HL-60 (cell line): ENCODE measurements around the gene UPK1B.

ENCODE experiments used
- DNase-seq, 2 experiments: peaks; one replicate each; pipeline ENCODE4 v3.0.0-alpha.2; 2010 to 2020; ENCODE audit warnings: low read depth in 1 of 2, low spot score in 1 of 2
- H3K27ac ChIP-seq: fragments of 250-450 bp; sonication (Bioruptor Pico); replicated peaks from 2 replicates; pipeline ENCODE4 v1.5.1; 2020; ENCODE audit warnings: mild to moderate bottlenecking, moderate library complexity
- H3K27me3 ChIP-seq: fragments of 250-450 bp; sonication (Bioruptor Pico); 2 replicates; pipeline ENCODE4 v1.5.1; 2021; ENCODE audit warnings: mild to moderate bottlenecking, moderate library complexity; ENCODE audit not compliant: insufficient read depth, poor library complexity, severe bottlenecking
- H3K4me3 ChIP-seq: replicated peaks from 2 replicates; pipeline ENCODE4 v1.5.1; 2011; ENCODE audit warnings: mild to moderate bottlenecking, control low read depth, low read length; ENCODE audit not compliant: insufficient read depth
- CTCF ChIP-seq: IDR thresholded peaks from one replicate; pipeline ENCODE4 v1.5.1; 2011; ENCODE audit warnings: low read length, control low read depth, inconsistent platforms; ENCODE audit not compliant: insufficient read depth
- GABPA ChIP-seq: IDR thresholded peaks from 2 replicates; pipeline ENCODE4 v1.6.1; 2012; ENCODE audit warnings: low read depth
- POLR2AphosphoS5 ChIP-seq: IDR thresholded peaks from 2 replicates; pipeline ENCODE4 v1.6.1; 2012; ENCODE audit warnings: low read depth
- REST ChIP-seq: IDR thresholded peaks from 2 replicates; pipeline ENCODE4 v1.6.1; 2012; ENCODE audit warnings: low read depth; ENCODE audit not compliant: insufficient replicate concordance
- SPI1 ChIP-seq: IDR thresholded peaks from 2 replicates; pipeline ENCODE4 v1.6.1; 2012; ENCODE audit warnings: low read depth, mild to moderate bottlenecking, borderline replicate concordance

Gene UPK1B

DNA sequence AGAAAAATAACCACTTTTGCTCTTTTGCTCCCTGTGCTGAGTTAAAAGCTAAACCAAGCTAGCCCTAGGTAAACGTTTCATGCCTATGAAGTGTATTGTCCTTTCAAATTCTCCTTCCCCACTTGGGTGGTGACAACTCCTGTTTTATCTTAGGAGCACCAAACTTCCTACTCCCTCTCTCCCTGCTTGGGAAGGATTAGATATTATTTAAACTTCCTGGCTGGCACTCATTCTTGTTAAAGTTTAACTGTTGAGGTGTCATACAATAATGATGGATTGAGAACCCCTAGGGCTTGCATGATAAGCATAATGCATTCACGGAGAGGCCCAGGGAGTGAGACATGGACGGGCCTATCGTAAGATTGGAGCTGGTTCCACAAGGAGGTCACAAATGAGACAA, 37.8 kb downstream of the UPK1B start:
- H3K4me3 ChIP-seq, result no peak overlapping the region
- no peak for TF ChIP-seq REST
- H3K27ac ChIP-seq, result no peak overlapping the region
- DNase-seq, result no peak
- H3K27me3 ChIP-seq, result no peaks in the 10 kb centered on the region

GRCh38 chr3:119211803-119212202, 38.4 kb downstream of the UPK1B start:
- TF ChIP-seq CTCF (no peak), REST (no peak), SPI1 (no peak), GABPA (no peak), POLR2AphosphoS5 (no peak)
- no peak overlapping the region for H3K27ac ChIP-seq
- no peaks in the 10 kb centered on the region for H3K27me3 ChIP-seq
- no peak for DNase-seq
- no peak overlapping the region for H3K4me3 ChIP-seq

- no peak for TF ChIP-seq REST
- TF ChIP-seq GABPA, result no peak
- TF ChIP-seq POLR2AphosphoS5, result no peak
- no peak for TF ChIP-seq SPI1
- no peak for TF ChIP-seq CTCF
- Histone ChIP-seq H3K4me3 (no peak overlapping the region), H3K27ac (no peak overlapping the region), H3K27me3 (no peaks in the 10 kb centered on the region)
- DNase-seq, result no peak
Observed at GRCh38 chr3:119219069-119219468, 45.7 kb downstream of the UPK1B start.

GRCh38 chr3:119220198-119220597, 46.8 kb downstream of the UPK1B start:
- Histone ChIP-seq H3K27ac (no peak overlapping the region), H3K27me3 (no peaks in the 10 kb centered on the region), H3K4me3 (no peak overlapping the region)
- no peak for DNase-seq
- no peak for TF ChIP-seq REST
- no peak for TF ChIP-seq SPI1
- no peak for TF ChIP-seq CTCF
- no peak for TF ChIP-seq GABPA
